COR-L47 (cell line): ENCODE results near the gene C5AR1.
"Not testable (repeated sequence)": the region's sequence is repeated elsewhere in the genome, so short reads cannot be mapped to it uniquely, and the experiment has no call there.

ENCODE experiments used
- DNase-seq: peaks from one replicate; lab custom pipeline; 2025; lab: John Stamatoyannopoulos, UW

Gene C5AR1

DNA sequence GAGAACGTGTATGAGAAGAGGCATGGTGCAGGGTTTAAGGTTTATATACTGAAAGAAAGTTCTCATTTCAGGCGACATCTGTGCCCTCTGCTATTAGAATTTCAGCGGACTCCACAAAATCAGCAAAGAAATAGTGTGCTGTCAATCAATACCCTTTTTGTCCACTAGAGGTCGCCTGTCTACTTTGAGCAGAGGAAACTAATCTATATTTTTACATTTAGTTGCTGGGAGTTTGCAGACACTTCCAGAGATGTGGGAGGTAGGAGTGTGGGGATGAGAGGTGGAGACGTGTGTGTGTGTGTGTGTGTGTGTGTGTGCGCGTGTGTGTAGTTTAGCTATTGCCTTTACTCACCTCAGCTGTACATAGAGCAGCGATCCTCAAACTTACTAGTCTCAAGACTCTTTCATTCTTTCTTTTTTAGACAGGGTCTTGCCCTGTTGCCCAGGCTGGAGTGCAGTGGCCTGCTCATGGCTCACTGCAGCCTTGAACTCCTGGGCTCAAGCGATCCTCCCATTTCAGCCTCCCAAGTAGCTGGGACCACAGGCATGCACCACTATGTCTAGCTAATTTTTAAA is 25.2 kb upstream of the C5AR1 start:
- DNase-seq: no peak

DNA sequence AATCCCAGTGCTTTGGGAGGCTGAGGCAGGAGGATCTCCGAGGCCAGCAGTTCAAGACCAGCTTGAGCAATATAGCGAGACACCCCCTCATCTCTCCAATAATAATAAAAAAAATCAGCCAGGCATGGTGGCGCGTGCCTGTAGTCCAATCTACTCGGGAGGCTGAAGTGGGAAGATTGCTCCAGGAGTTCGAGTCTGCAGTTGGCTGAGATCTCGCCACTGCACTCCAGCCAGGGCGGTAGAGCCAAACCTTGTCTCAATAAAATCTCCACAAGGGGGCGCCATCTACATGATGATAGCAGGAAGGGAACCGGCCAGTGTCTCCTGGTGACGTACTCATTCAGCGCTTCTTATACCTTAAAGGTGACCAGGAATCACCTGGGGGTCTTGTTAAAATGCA is 13.6 kb upstream of the C5AR1 start:
- DNase-seq: peak; percentile 86

DNA sequence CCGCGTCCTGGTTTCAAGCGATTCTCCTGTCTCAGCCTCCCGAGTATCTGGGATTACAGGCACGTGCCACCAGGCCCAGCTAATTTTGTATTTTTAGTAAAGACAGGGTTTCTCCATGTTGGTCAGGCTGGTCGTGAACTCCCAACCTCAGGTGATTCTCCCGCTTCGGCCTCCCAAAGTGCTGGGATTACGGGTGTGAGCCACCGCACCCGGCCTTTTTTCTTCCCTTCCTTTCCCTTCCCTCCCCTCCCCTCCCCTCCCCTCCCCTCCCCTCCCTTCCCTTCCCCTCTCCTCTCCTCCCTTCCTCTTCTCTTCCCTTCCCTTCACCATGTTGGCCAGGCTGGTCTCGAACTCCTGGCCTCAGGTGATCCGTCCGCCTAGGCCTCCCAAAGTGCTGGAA is 8.8 kb upstream of the C5AR1 start:
- not testable (repeated sequence) for DNase-seq

DNA sequence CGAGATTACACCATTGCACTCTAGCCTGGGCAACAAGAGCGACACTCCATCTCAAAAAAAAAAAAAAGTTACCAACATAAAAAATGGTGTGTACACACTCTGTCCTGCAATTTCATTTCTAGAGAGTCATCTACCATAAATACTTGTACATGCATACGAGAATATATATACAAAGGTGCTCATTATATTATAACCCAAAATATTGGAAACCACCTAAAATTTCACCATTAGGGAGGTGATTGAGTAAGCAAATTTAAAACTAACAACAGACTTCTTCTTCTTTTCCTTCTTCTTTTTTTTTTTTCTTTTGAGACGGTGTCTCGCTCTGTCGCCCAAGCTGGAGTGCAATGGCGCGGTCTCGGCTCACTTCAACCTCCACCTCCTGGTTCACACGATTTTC is 7.4 kb upstream of the C5AR1 start:
- DNase-seq: no peak

DNA sequence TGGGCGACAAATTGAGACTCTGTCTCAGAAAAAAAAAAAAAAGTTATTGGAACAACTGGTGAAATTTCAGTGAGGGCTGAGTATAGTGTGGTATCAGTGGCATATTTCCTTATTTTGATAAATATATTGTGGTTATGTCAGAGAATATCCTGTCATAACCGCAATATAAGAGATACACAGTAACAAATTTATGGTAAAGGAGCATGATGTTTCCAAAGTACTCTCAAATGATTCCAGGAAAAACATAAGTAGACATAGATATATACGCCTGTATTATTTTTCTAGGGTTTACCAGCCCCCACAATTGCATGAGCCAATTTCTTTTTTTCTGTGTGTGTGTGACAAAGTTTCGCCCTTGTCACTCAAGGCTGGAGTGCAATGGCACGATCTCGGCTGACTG is 5.7 kb upstream of the C5AR1 start:
- no peak for DNase-seq

DNA sequence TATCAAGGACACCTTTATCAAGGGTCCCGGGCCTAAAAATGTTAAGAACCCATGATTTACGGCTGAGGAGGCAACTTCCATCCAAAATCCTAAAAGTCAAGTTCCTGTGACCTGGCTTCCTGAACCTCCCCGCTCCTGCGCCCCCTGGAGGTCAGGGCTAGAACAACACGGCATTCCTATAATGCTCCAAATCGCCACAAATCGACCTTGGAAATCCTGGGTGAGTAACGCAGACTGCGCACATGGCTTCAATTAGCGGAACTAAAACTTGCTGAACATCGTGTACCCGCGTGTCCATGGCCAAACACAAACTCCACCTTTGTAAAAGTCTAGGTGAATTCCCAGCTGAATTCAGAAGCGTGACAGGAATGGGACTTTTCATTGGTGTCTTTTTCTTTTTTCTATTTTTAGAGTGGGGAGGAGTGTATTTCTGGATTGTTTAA is 4.3 kb upstream of the C5AR1 start:
- no peak for DNase-seq

DNA sequence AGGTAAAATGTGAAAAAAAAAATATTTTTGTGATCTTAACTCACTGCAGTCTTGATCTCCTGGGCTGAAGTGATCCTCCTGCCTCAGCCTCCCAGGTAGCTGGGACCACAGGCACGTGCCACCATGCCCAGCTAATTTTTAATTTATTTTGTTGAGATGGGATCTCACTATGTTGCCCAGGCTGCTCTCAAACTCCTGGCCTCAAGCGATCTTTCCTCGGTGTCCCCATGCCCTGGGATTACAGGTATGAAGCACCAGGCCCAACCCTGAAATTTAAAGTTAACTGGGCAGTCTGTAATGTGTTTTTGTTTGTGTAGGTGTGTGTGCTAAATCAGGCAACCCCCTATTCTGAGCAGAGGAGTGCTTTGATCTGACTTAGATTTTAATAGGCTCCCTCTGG is 3.4 kb upstream of the C5AR1 start:
- DNase-seq: no peak

DNA sequence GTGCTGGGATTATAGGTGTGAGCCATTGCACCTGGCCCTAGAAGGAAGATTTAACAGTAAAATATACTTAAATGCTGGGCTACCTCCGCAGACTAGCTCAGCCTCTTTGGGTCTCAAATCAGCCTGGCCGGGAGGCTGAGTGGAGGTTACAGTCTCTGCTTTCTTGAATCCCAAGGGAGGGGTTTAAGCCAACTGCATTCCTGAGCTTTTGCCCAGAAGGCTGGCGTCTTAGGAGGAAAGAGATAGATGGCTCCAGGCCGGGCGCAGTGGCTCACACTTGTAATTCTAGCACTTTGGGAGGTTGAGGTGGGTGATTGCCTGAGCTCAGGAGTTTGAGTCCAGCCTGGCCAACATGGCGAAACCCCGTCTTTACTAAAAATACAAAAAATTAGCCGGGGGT is 623 bp upstream of the C5AR1 start:
- DNase-seq: no peak

DNA sequence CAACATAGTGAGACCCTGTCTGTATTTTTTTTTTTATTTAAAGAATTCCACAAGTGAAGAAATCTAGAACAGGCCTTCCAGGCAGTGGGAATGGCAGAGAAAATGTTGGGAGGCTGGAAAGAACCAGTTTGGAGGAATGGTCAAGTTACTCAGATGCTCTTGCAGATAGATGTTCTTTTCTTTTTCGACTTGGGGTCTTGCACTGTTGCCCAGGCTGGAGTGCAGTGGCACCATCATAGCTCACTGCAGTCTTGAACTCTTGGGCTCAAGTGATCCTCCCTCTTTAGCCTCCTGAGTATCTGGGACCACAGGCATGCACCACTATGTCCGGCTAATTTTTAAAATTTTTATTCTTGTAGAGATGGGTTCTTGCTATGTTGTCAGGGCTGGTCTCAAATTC is 662 bp downstream of the C5AR1 start:
- DNase-seq: no peak

DNA sequence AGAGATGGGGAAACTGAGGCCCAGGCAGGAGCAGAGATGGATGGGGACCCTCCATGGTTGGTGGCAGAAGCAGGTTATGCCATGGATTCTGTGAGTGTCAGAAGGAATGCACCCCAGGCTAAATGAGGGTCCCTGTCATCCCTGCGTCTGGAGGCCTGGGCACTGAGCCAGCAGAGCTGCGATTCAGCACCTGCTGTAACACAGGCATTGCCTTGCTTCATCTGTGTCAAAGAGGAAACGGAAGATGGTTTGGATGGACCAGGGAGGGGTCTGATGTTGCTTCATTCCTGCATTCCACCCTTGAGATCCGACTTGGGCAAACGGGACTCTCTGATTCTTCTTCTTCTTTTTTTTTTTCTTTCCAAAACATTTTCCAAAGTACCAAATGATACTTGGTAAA is 1.2 kb downstream of the C5AR1 start:
- peak; percentile 59 for DNase-seq

DNA sequence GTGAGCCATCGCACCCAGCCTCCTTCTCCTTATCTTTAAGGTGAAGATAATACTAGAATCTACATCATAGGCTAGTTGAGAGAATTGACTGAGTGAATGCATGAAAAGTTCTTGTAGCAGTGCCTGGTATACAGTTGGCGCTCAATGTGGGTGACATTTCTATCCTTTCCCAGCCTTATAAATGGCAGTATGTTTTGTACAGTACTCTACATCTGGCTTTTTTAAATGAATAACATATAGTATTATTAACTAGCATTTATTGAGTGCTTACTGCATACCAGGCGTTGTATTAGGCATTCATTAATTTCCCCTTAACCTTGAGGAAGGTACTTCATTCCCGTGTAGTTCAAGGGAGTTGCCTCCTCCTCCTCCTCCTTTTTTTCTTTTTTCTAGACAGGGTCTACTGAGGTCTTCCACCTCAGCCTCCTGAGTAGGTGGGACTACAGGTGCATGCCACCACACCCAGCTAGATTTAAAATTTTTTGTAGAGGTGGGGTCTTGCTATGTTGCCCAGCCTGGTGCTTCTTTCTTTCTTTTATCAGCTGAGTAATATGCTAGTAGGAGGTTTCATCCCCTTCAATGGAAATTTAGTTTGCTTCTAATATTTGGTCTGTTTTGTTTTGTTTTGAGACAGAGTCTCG is 2.8 kb downstream of the C5AR1 start:
- no peak for DNase-seq

DNA sequence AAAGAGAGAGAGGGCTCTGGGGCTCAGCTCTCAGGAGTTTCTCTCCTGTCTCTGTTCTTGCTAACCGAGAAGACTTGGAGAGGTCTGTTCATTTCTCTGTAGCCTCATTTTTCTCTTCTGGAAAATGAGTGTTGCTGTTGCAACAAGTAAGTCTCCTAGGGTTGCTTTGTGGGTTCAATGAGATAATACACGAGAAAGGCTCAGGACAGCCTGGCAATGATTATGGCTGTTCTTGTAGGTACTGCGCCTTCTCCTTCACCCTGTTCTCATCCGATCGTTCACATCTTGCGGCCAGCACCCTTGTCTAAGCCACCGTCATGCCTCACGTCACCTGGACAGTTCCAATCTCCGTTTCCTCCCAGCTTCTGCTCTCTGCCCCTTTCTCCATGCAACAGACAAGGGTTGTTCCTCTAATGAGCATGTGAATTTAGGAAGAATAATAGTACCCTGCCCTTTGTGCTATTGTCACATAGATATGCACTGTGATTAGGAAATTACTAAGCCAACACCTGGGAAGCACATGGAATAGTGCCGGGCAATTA is 4.2 kb downstream of the C5AR1 start:
- no peak for DNase-seq

DNA sequence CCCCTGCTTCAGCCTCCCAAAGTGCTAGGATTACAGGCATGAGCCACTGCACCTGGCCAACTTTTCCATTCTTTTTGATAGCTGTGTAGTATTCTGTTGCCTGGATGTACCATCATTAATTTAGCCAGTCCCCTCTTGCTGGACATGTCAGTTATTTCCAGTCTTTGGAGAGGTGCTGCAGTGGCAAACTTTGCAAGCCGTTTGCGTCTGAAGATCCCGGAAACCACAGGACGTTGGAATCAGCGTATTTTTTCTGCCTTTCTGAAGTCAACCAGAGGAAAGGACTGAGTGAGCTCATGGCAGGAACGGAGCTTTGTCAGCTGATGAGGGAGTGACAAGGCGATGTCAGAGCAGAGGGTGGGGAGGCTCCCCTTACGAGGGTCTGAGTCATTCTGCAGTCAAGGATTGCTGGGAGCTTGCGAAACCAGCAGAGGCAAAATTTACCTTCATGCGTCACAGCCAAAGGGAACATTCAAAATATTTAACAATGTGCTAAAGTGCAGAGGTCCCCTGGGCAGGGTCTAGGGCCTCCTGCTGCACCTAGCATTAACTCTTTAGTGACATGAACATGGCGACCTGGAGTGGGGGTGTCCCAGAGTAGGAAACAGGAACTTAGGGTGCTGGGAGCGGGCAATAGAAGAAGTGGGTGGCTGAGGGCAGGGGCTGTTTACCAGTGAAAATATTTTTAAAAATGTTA is 5.6 kb downstream of the C5AR1 start:
- no peak for DNase-seq

DNA sequence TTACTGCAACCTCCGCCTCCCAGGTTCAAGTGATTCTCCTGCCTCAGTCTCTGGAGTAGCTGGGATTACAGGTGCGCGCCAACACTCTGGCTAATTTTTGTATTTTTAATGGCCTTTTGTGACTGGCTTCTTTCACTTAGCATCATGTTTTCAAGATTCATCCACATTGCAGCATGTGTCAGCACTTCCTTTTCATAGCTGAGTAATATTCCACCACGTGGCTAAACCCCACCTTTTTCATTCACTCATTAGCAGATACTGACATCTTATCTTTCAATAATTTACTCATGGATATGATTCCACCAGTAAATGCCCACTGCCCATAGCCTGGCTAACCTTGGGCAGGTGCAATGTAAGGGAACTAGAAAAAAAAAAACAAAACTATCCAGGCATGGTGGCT is 6.9 kb downstream of the C5AR1 start:
- DNase-seq: no peak

DNA sequence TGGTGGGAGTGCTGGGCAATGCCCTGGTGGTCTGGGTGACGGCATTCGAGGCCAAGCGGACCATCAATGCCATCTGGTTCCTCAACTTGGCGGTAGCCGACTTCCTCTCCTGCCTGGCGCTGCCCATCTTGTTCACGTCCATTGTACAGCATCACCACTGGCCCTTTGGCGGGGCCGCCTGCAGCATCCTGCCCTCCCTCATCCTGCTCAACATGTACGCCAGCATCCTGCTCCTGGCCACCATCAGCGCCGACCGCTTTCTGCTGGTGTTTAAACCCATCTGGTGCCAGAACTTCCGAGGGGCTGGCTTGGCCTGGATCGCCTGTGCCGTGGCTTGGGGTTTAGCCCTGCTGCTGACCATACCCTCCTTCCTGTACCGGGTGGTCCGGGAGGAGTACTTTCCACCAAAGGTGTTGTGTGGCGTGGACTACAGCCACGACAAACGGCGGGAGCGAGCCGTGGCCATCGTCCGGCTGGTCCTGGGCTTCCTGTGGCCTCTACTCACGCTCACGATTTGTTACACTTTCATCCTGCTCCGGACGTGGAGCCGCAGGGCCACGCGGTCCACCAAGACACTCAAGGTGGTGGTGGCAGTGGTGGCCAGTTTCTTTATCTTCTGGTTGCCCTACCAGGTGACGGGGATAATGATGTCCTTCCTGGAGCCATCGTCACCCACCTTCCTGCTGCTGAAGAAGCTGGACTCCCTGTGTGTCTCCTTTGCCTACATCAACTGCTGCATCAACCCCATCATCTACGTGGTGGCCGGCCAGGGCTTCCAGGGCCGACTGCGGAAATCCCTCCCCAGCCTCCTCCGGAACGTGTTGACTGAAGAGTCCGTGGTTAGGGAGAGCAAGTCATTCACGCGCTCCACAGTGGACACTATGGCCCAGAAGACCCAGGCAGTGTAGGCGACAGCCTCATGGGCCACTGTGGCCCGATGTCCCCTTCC is 10.5 kb downstream of the C5AR1 start:
- no peak for DNase-seq

DNA sequence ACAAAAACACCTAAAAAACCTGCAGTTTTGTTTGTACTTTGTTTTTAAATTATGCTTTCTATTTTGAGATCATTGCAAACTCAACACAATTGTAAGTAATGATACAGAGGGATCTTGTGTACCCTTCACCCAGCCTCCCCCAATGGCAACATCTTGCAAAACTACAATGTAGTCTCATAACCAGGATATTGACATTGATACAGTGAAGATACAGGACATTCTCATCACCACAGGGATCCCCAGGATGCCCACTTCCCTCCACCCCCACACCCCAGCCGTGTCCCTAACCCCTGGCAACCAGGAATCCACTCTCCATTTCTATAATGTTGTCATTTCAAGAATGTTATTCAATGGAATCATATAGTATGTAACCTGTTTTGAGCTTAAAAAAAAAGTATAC is 12.0 kb downstream of the C5AR1 start:
- no peak for DNase-seq

DNA sequence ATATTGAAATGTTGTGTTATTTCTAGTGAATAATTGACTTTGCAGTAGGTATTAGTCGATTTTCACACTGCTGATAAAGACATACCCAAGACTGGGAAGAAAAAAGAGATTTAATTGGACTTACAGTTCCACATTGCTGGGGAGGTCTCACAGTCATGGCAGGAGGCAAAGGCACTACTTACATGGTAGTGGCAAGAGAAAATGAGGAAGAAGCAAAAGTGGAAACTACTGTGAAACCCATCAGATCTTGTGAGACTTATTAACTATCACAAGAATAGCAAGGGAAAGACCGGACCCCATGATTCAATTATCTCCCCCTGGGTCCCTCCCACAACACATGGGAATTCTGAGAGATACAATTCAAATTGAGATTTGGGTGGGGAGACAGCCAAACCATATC is 12.4 kb downstream of the C5AR1 start:
- DNase-seq: no peak

DNA sequence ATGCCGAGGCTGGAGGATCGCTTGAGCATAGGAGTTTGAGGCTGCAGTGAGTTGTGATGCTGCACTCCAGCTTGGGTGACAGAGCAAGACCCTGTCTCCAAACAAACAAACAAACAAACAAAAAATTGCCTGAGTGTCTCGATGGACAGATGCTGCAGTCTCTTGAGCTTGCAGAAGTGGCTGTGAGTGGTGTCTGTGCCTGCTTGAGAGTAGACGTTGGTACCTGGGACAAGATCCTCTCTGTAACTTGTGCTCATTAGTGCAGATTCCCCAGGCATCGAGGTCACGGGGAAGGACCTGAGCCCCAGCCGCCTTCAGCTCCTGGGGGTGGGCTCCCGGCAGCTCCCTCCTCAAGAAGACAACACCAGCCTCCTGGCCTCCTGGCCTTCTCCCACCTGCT is 13.7 kb downstream of the C5AR1 start:
- DNase-seq: no peak

DNA sequence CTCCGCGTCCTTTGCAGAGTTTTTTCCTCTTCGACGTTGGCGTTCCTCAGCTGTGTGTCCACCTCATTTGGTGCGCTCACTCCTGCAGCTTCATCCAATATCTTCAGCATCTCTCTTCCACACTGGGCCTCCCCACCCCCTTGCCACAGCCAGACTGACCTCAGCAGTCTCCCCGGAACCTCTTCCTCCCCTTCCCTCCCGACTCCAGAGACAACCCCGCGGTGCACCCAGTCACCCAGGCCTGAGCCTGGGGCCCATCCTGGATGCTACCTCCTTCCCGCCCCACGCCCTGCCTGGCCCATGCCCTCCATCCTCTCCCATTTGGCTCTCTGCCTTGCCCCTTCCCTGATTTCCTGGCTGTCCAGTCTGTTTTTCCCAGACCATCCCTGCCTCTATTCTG is 14.2 kb downstream of the C5AR1 start:
- no peak for DNase-seq

DNA sequence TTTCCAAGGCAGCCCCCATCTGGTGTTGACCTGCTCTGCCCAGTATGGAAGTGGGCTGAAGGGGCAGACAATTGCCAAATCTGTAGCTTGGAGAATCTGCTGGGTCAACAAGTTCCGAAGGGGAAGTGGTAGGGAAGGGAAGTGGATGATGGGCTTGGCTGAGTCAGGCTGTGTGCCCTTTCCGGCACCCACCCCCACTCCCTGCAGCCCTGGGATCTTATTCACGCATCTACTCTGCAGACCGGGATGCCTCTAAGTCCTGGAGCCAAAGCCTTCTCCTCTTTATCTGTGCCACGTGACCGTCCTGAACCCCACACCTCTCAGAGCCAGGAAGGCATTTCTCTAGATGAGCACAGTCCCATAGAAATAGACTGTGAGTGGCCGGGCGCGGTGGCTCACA is 14.8 kb downstream of the C5AR1 start:
- no peak for DNase-seq

DNA sequence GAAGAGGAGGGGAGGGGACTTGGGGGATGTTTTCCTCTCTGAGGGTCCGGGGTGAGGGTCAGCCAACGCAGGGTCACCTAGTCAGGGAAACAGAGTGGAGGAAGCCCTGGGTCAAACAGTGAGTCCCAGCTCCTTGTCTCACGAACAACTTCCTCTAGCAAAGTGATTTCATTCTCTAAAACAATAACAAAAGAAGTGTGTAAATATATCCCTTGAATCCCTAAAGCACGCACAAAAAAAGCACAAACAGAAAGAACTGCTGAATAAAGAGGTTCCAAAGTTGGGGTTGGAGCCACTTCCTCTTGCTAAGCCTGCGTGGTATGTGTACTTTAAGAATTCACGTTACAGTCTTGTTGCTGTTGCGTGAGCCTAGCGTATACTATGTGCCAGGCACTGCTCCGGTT is 20.8 kb downstream of the C5AR1 start:
- DNase-seq: no peak

DNA sequence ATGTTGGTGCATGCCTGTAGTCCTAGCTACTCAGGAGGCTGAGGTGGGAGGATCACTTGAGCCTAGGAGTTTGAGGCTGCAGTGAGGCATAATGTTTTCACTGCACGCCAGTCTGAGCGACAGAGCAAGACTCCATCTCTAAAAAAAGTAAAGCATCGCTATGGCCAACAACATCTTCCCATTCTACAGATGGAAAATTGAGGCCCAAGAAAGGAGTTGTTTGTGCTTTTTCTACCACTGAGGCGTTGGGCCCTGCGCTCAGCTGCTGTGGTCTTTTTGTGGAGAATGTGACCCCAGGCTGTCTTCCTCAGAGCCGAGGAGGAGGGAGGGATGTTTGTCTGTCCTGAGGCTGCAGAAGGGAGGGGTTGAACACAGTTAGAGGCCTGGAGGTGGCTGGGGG is 21.8 kb downstream of the C5AR1 start:
- no peak for DNase-seq
